HCT116 (cell line): ENCODE results near the gene LCE1C. TPM values are rescaled to one million over a fixed set of nuclear protein-coding genes. Genes with fewer than 3 reads are reported as not detected.

Experiments used
- ATAC-seq: fragments of 200-7000 bp; cut with Tn5 transposase; 2 replicates; pipeline ENCODE4 v1.9.1; 2020; ENCODE audit warnings: mild to moderate bottlenecking, moderate library complexity
- BruUV-seq: library from RNA; stranded (reverse); fragments of 400-500 nt; replicated peaks from 2 replicates; lab custom pipeline; 2021; lab: Mats Ljungman, UMichigan
- CTCF ChIA-PET: fragments of 300-600 bp; sonication (Branson Sonifier 250); formaldehyde crosslinking; loops from one replicate; lab custom pipeline; 2021; ENCODE audit warnings: antibody characterized with exemption; lab: Charles Lee
- POLR2A ChIA-PET: fragments of 300-600, 350-600 bp; sonication (Branson Sonifier 250); formaldehyde crosslinking; loops from one replicate; lab custom pipeline; 2021; ENCODE audit warnings: antibody characterized with exemption; lab: Charles Lee
- RAD21 ChIA-PET, 2 experiments: fragments of 300-600 bp; sonication (Branson Sonifier 250); formaldehyde crosslinking; loops; one replicate each; lab custom pipeline; 2023; ENCODE audit warnings: low total read pairs in 2 of 2; ENCODE audit not compliant: uncharacterized antibody in 2 of 2, unreplicated experiment in 2 of 2, low non-redundant PET in 1 of 2; lab: Charles Lee
- DNase-seq: peaks from one replicate; pipeline ENCODE4 v3.0.0-alpha.2; 2010; ENCODE audit warnings: low read depth, low spot score
- H2AFZ ChIP-seq: fragments of 200-600 bp; shearing (Covaris generic), sonication (generic); 2 replicates; pipeline ENCODE4 v1.6.1; 2017; ENCODE audit warnings: low read depth, mixed run types, mixed read lengths, antibody characterized with exemption, low read length; ENCODE audit not compliant: poor library complexity, severe bottlenecking
- H3K27ac ChIP-seq: 2 replicates; pipeline ENCODE4 v1.5.1; 2012; ENCODE audit warnings: low read depth, low read length
- H3K27me3 ChIP-seq: fragments of 200-600 bp; sonication (generic); 2 replicates; pipeline ENCODE4 v1.6.1; 2016; ENCODE audit warnings: mixed run types, low read length, mixed read lengths; ENCODE audit not compliant: insufficient read depth
- H3K36me3 ChIP-seq, 2 experiments: fragments of 200-500 bp in 1 of 2; fragments of 200-600 bp in 1 of 2; sonication (Bioruptor generic) in 1 of 2; sonication (generic) in 1 of 2; 2 replicates each; pipeline versions ENCODE4 v1.5.1 to v1.6.1; 2014 to 2016; ENCODE audit warnings: low read length in 2 of 2, inconsistent platforms in 1 of 2, mixed read lengths in 1 of 2, mixed run types in 1 of 2; ENCODE audit not compliant: insufficient read depth in 2 of 2, control insufficient read depth in 1 of 2
- H3K4me1 ChIP-seq, 2 experiments: fragments of 200-600 bp in 1 of 2; sonication (generic) in 1 of 2; 2 replicates each; pipeline versions ENCODE4 v1.5.1 to v1.6.1; 2012 to 2017; ENCODE audit warnings: low read length in 2 of 2, inconsistent platforms in 1 of 2, mild to moderate bottlenecking in 1 of 2, mixed read lengths in 1 of 2, mixed run types in 1 of 2, moderate library complexity in 1 of 2; ENCODE audit not compliant: insufficient read depth in 2 of 2, control insufficient read depth in 1 of 2
- H3K4me2 ChIP-seq: fragments of 200-600 bp; sonication (generic); 2 replicates; pipeline ENCODE4 v1.6.1; 2017; ENCODE audit warnings: mixed run types, low read length, mixed read lengths
- H3K4me3 ChIP-seq, 2 experiments: fragments of 200-600 bp in 1 of 2; sonication (generic) in 1 of 2; replicated peaks in 1 of 2; 2 replicates each; pipeline ENCODE4 v1.5.1; 2011 to 2016; ENCODE audit warnings: low read length in 2 of 2, control low read depth in 1 of 2, low read depth in 1 of 2, mild to moderate bottlenecking in 1 of 2, mixed read lengths in 1 of 2, mixed run types in 1 of 2
- H3K79me2 ChIP-seq: fragments of 200-600 bp; sonication (generic); 2 replicates; pipeline ENCODE4 v1.6.1; 2017; ENCODE audit warnings: mild to moderate bottlenecking, mixed run types, low read length, moderate library complexity, mixed read lengths; ENCODE audit not compliant: insufficient read depth
- H3K9ac ChIP-seq: fragments of 200-600 bp; sonication (generic); 2 replicates; pipeline ENCODE4 v1.6.1; 2016; ENCODE audit warnings: low read length, mixed read lengths
- H3K9me2 ChIP-seq: fragments of 200-600 bp; sonication (generic), shearing (Covaris generic); 2 replicates; pipeline ENCODE4 v1.6.1; 2017; ENCODE audit warnings: mixed run types, mild to moderate bottlenecking, moderate library complexity; ENCODE audit not compliant: insufficient read depth
- H3K9me3 ChIP-seq, 2 experiments: fragments of 200-500 bp in 1 of 2; fragments of 200-600 bp in 1 of 2; sonication (Bioruptor generic) in 1 of 2; sonication (generic) in 1 of 2; 2 replicates each; pipeline ENCODE4 v1.6.1; 2014 to 2017; ENCODE audit warnings: low read length in 2 of 2, mixed read lengths in 2 of 2, inconsistent platforms in 1 of 2, low read depth in 1 of 2, mild to moderate bottlenecking in 1 of 2, mixed run types in 1 of 2, moderate library complexity in 1 of 2; ENCODE audit not compliant: control insufficient read depth in 1 of 2, insufficient read depth in 1 of 2
- H4K20me1 ChIP-seq: fragments of 200-600 bp; sonication (generic), shearing (Covaris generic); 2 replicates; pipeline ENCODE4 v1.6.1; 2017; ENCODE audit warnings: mixed run types, mild to moderate bottlenecking, moderate library complexity; ENCODE audit not compliant: insufficient read depth
- EGR1 ChIP-seq: IDR thresholded peaks from 2 replicates; pipeline ENCODE4 v1.6.1; 2012; ENCODE audit warnings: low read depth
- EZH2 ChIP-seq: fragments of 200-600 bp; sonication (generic); IDR thresholded peaks from 2 replicates; pipeline ENCODE4 v1.6.1; 2017; ENCODE audit warnings: antibody characterized with exemption, mixed run types
- POLR2A ChIP-seq: IDR thresholded peaks from 2 replicates; pipeline ENCODE4 v1.7.0; 2011; ENCODE audit warnings: borderline replicate concordance; ENCODE audit not compliant: insufficient read depth, insufficient read length; ENCODE audit errors: extremely low read depth
- POLR2AphosphoS5 ChIP-seq: IDR thresholded peaks from 2 replicates; pipeline ENCODE4 v1.6.1; 2011; ENCODE audit warnings: mild to moderate bottlenecking, low read depth, low read length, moderate library complexity
- REST ChIP-seq: IDR thresholded peaks from 2 replicates; pipeline ENCODE4 v1.6.1; 2012; ENCODE audit warnings: low read depth
- SIN3A ChIP-seq: IDR thresholded peaks from 2 replicates; pipeline ENCODE4 v1.6.1; 2012; ENCODE audit warnings: low read depth
- SP1 ChIP-seq: IDR thresholded peaks from 2 replicates; pipeline ENCODE4 v1.6.1; 2012; ENCODE audit warnings: low read depth
- TCF7L2 ChIP-seq: IDR thresholded peaks from 2 replicates; pipeline ENCODE4 v1.7.0; 2011; ENCODE audit warnings: borderline replicate concordance, inconsistent platforms; ENCODE audit not compliant: insufficient read depth, insufficient read length; ENCODE audit errors: extremely low read depth
- YY1 ChIP-seq: IDR thresholded peaks from 2 replicates; pipeline ENCODE4 v1.6.1; 2011; ENCODE audit warnings: low read length, low read depth, moderate library complexity, mild to moderate bottlenecking; ENCODE audit not compliant: insufficient replicate concordance; ENCODE audit errors: extremely low read depth
- ZFX ChIP-seq: fragments of 450-650 bp; IDR thresholded peaks from 2 replicates; pipeline ENCODE4 v1.6.1; 2017
- ZNF274 ChIP-seq: fragments of 200-500 bp; sonication (Bioruptor generic); IDR thresholded peaks from 2 replicates; pipeline ENCODE4 v1.6.1; 2014; ENCODE audit warnings: mild to moderate bottlenecking, low read depth, low read length, inconsistent platforms
- intact Hi-C: fragments of 100-400 bp; cut with micrococcal nuclease; formaldehyde crosslinking; loops from 2 replicates; pipeline ENCODE4 v1.10.0; 2022
- total RNA-seq: library from RNA; stranded (reverse); gene quantifications from one replicate; pipeline ENCODE4 v1.2.1, GENCODE V29; 2021; ENCODE audit not compliant: unreplicated experiment
- TF ChIP-seq, protein P1 (sequence below), 3 experiments: fragments of 200-600 bp in 1 of 3; sonication (generic) in 1 of 3; IDR thresholded peaks in 2 of 3; conservative IDR thresholded peaks in 1 of 3; 2 replicates each; pipeline ENCODE4 v1.5.1; 2012 to 2017; ENCODE audit warnings: low read depth in 2 of 3, low read length in 2 of 3, antibody characterized with exemption in 1 of 3, borderline replicate concordance in 1 of 3, control low read depth in 1 of 3, mild to moderate bottlenecking in 1 of 3, mixed read lengths in 1 of 3, mixed run types in 1 of 3, moderate library complexity in 1 of 3; ENCODE audit not compliant: insufficient read depth in 1 of 3
- TF ChIP-seq, protein P2 (sequence below): IDR thresholded peaks from 2 replicates; pipeline ENCODE4 v1.6.1; 2012
- TF ChIP-seq, protein P3 (sequence below): IDR thresholded peaks from 2 replicates; pipeline ENCODE4 v1.6.1; 2011; ENCODE audit warnings: mild to moderate bottlenecking, low read length, moderate library complexity; ENCODE audit not compliant: insufficient replicate concordance; ENCODE audit errors: extremely low read depth

LCE1C gene
- total RNA-seq, 1 experiment from 2014 or later = not detected

GRCh38 chr1:152757747-152758146 is 48.7 kb downstream of the LCE1C start, which contains the start of gene KPRP:
Gene KPRP (plus strand): TSS chr1:152758025. CDS start chr1:152759589, 1,564 bp downstream.
- peaks cover 37% of the 10 kb centered on the region; the same call in 1 of the 2 replicates for H3K27me3 ChIP-seq
- H2AFZ ChIP-seq = no peak within 1 kb of the TSS
- no peaks in the 10 kb centered on the region for H3K9me2 ChIP-seq
- CTCF ChIA-PET = no interaction called here
- H3K4me2 ChIP-seq = no peak within 1 kb of the TSS
- RAD21 ChIA-PET = no interaction called here
- H3K27ac ChIP-seq = no peak within 1 kb of the TSS
- H3K9ac ChIP-seq = no peak within 1 kb of the TSS
- no peaks in the 10 kb centered on the region for H4K20me1 ChIP-seq
- no peaks in the 10 kb centered on the region for H3K79me2 ChIP-seq
- no peak for DNase-seq
- no peaks in the 10 kb centered on the region for H3K4me1 ChIP-seq
- no peak for ATAC-seq
- no peaks in the 10 kb centered on the region for H3K9me3 ChIP-seq
- intact Hi-C loops = no loop called here
- H3K4me3 ChIP-seq = no peak within 1 kb of the TSS
- TF ChIP-seq ZNF274 (no peak), TCF7L2 (no peak), SIN3A (no peak), REST (no peak), SP1 (no peak), EZH2 (no peak), POLR2A (no peak), ZFX (no peak), YY1 (no peak), POLR2AphosphoS5 (no peak), EGR1 (no peak)
- TF ChIP-seq, protein P1, sequence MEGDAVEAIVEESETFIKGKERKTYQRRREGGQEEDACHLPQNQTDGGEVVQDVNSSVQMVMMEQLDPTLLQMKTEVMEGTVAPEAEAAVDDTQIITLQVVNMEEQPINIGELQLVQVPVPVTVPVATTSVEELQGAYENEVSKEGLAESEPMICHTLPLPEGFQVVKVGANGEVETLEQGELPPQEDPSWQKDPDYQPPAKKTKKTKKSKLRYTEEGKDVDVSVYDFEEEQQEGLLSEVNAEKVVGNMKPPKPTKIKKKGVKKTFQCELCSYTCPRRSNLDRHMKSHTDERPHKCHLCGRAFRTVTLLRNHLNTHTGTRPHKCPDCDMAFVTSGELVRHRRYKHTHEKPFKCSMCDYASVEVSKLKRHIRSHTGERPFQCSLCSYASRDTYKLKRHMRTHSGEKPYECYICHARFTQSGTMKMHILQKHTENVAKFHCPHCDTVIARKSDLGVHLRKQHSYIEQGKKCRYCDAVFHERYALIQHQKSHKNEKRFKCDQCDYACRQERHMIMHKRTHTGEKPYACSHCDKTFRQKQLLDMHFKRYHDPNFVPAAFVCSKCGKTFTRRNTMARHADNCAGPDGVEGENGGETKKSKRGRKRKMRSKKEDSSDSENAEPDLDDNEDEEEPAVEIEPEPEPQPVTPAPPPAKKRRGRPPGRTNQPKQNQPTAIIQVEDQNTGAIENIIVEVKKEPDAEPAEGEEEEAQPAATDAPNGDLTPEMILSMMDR (IDR thresholded peaks at IDR 0.05 in 2 of 3, conservative IDR thresholded peaks at IDR 0.05 in 1 of 3; ENCODE audit: borderline replicate concordance in 1 of 3, insufficient read depth in 1 of 3, low read depth in 2 of 3, low read length in 2 of 3) = no peak
- TF ChIP-seq, protein P2, sequence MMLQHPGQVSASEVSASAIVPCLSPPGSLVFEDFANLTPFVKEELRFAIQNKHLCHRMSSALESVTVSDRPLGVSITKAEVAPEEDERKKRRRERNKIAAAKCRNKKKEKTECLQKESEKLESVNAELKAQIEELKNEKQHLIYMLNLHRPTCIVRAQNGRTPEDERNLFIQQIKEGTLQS = no peak
- TF ChIP-seq, protein P3, sequence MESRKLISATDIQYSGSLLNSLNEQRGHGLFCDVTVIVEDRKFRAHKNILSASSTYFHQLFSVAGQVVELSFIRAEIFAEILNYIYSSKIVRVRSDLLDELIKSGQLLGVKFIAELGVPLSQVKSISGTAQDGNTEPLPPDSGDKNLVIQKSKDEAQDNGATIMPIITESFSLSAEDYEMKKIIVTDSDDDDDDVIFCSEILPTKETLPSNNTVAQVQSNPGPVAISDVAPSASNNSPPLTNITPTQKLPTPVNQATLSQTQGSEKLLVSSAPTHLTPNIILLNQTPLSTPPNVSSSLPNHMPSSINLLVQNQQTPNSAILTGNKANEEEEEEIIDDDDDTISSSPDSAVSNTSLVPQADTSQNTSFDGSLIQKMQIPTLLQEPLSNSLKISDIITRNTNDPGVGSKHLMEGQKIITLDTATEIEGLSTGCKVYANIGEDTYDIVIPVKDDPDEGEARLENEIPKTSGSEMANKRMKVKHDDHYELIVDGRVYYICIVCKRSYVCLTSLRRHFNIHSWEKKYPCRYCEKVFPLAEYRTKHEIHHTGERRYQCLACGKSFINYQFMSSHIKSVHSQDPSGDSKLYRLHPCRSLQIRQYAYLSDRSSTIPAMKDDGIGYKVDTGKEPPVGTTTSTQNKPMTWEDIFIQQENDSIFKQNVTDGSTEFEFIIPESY = no peak
- BruUV-seq = no TSS peak
- POLR2A ChIA-PET = no interaction called here
- no peaks in the 10 kb centered on the region for H3K36me3 ChIP-seq
